Large intestine (tissue), 3 donors: ENCODE data around the gene TLK2. TPM values are rescaled to one million over a fixed set of nuclear protein-coding genes. Genes with fewer than 3 reads are reported as not detected.
"Not testable (repeated sequence)": the region's sequence is repeated elsewhere in the genome, so short reads cannot be mapped to it uniquely, and the experiment has no call there.

Experiments used
- DNase-seq, 2 donors: peaks; one replicate each; pipeline versions ENCODE4 v3.0.0 to v3.0.0-alpha.2; 2013
- H3K27ac ChIP-seq: one replicate; pipeline ENCODE4 v1.5.1; 2013; ENCODE audit warnings: low read length
- H3K27me3 ChIP-seq: 2 replicates; pipeline ENCODE4 v1.6.1; 2013; ENCODE audit warnings: low read length; ENCODE audit not compliant: control insufficient read depth, insufficient read depth
- H3K36me3 ChIP-seq: 2 replicates; pipeline ENCODE4 v1.6.1; 2013; ENCODE audit warnings: low read length; ENCODE audit not compliant: control insufficient read depth, insufficient read depth
- H3K4me1 ChIP-seq: one replicate; pipeline ENCODE4 v1.6.1; 2013; ENCODE audit warnings: low read length; ENCODE audit not compliant: control insufficient read depth, insufficient read depth
- H3K4me3 ChIP-seq: one replicate; pipeline ENCODE4 v1.5.1; 2013; ENCODE audit warnings: low read length
- H3K9me3 ChIP-seq: one replicate; pipeline ENCODE4 v1.6.1; 2013; ENCODE audit warnings: mild to moderate bottlenecking, low read depth, low read length, moderate library complexity; ENCODE audit not compliant: control insufficient read depth
- WGBS: methylation state at CpG from one replicate; pipeline ENCODE4 v1.1.5; 2013; ENCODE audit warnings: low lambda C conversion rate; ENCODE audit not compliant: insufficient coverage; 5-methylcytosine and 5-hydroxymethylcytosine counted together
- polyA plus RNA-seq: library from polyadenylated mRNA; unstranded; fragments of 120-200 nt; gene quantifications from one replicate; pipeline ENCODE4 v1.2.1, GENCODE V29; 2013

Gene TLK2
- polyA plus RNA-seq, 1 donor: 29.8 TPM

- H3K4me1 ChIP-seq: no peaks in the 10 kb centered on the region
- peaks cover 69% of the 10 kb centered on the region for H3K36me3 ChIP-seq
- peaks cover 13% of the 10 kb centered on the region for H3K9me3 ChIP-seq
- DNase-seq: no peak
- H3K27ac ChIP-seq: no peak overlapping the region
- H3K4me3 ChIP-seq: no peak overlapping the region
- WGBS: 100% methylated on average over 1 of the region's 2 CpGs
- no peaks in the 10 kb centered on the region for H3K27me3 ChIP-seq
Observed at GRCh38 chr17:62596662-62597061, 118.0 kb downstream of the TLK2 start.

GRCh38 chr17:62597150-62597549 is 118.5 kb downstream of the TLK2 start:
- no peak overlapping the region for H3K4me3 ChIP-seq
- peaks cover 72% of the 10 kb centered on the region for H3K36me3 ChIP-seq
- no peaks in the 10 kb centered on the region for H3K4me1 ChIP-seq
- H3K27ac ChIP-seq: no peak overlapping the region
- no peaks in the 10 kb centered on the region for H3K27me3 ChIP-seq
- DNase-seq: no peak
- H3K9me3 ChIP-seq: peaks cover 13% of the 10 kb centered on the region
- WGBS: no CpG with 5 or more reads among the region's 2 CpGs

GRCh38 chr17:62597920-62598319 is 119.3 kb downstream of the TLK2 start:
- DNase-seq: no peak
- Histone ChIP-seq H3K4me3 (no peak overlapping the region), H3K27me3 (no peaks in the 10 kb centered on the region), H3K9me3 (peaks cover 13% of the 10 kb centered on the region), H3K4me1 (no peaks in the 10 kb centered on the region), H3K36me3 (peaks cover 78% of the 10 kb centered on the region), H3K27ac (no peak overlapping the region)
- no CpG with 5 or more reads among the region's 2 CpGs for WGBS

GRCh38 chr17:62599964-62600657 is 121.5 kb downstream of the TLK2 start:
- H3K27ac ChIP-seq: no peak overlapping the region
- no peaks in the 10 kb centered on the region for H3K4me1 ChIP-seq
- H3K4me3 ChIP-seq: no peak overlapping the region
- H3K9me3 ChIP-seq: peaks cover 5% of the 10 kb centered on the region
- H3K36me3 ChIP-seq: peaks cover 69% of the 10 kb centered on the region
- no peak for DNase-seq
- no peaks in the 10 kb centered on the region for H3K27me3 ChIP-seq
- 60% methylated on average over 1 of the region's 6 CpGs for WGBS

- WGBS: 100% methylated on average over 1 of the region's 1 CpG
- H3K27ac ChIP-seq: no peak overlapping the region
- no peak for DNase-seq
Observed at GRCh38 chr17:62600805-62601204, 122.2 kb downstream of the TLK2 start.

GRCh38 chr17:62601471-62601870 is 122.8 kb downstream of the TLK2 start:
- Histone ChIP-seq H3K36me3 (peaks cover 65% of the 10 kb centered on the region), H3K9me3 (no peaks in the 10 kb centered on the region), H3K27ac (no peak overlapping the region), H3K4me1 (no peaks in the 10 kb centered on the region), H3K4me3 (no peak overlapping the region), H3K27me3 (no peaks in the 10 kb centered on the region)
- no CpG with 5 or more reads among the region's 2 CpGs for WGBS
- DNase-seq: no peak

More at GRCh38 chr17:62600805-62601204, 122.2 kb downstream of the TLK2 start:
- peaks cover 66% of the 10 kb centered on the region for H3K36me3 ChIP-seq
- H3K9me3 ChIP-seq: peaks cover 1% of the 10 kb centered on the region
- no peaks in the 10 kb centered on the region for H3K4me1 ChIP-seq
- H3K27me3 ChIP-seq: no peaks in the 10 kb centered on the region
- H3K4me3 ChIP-seq: no peak overlapping the region

- H3K27ac ChIP-seq, H3K9me3 ChIP-seq, H3K27me3 ChIP-seq, H3K4me1 ChIP-seq, H3K4me3 ChIP-seq, DNase-seq: not testable (repeated sequence)
- no CpG with 5 or more reads among the region's 6 CpGs for WGBS
- peaks cover 67% of the 10 kb centered on the region for H3K36me3 ChIP-seq
Observed at GRCh38 chr17:62603783-62604182, 125.2 kb downstream of the TLK2 start.

GRCh38 chr17:62605588-62605987 is 127.0 kb downstream of the TLK2 start:
- DNase-seq: no peak
- H3K4me1 ChIP-seq: no peaks in the 10 kb centered on the region
- no peaks in the 10 kb centered on the region for H3K27me3 ChIP-seq
- H3K36me3 ChIP-seq: peaks cover 67% of the 10 kb centered on the region
- H3K9me3 ChIP-seq: no peaks in the 10 kb centered on the region
- H3K4me3 ChIP-seq: no peak overlapping the region
- H3K27ac ChIP-seq: no peak overlapping the region
- no CpG with 5 or more reads among the region's 7 CpGs for WGBS

GRCh38 chr17:62611292-62611691 is 132.7 kb downstream of the TLK2 start:
- 100% methylated on average over 2 of the region's 5 CpGs for WGBS
- Histone ChIP-seq H3K36me3 (peaks cover 66% of the 10 kb centered on the region), H3K27ac (no peak overlapping the region)

GRCh38 chr17:62611728-62612127 is 133.1 kb downstream of the TLK2 start:
- peaks cover 62% of the 10 kb centered on the region for H3K36me3 ChIP-seq
- 100% methylated on average over 1 of the region's 8 CpGs for WGBS
- H3K27me3 ChIP-seq: no peaks in the 10 kb centered on the region
- H3K9me3 ChIP-seq: no peaks in the 10 kb centered on the region
- no peak overlapping the region for H3K27ac ChIP-seq
- H3K4me3 ChIP-seq: no peak overlapping the region
- DNase-seq: no peak
- no peaks in the 10 kb centered on the region for H3K4me1 ChIP-seq

More at GRCh38 chr17:62611292-62611691, 132.7 kb downstream of the TLK2 start:
- no peaks in the 10 kb centered on the region for H3K27me3 ChIP-seq
- no peak overlapping the region for H3K4me3 ChIP-seq
- H3K4me1 ChIP-seq: no peaks in the 10 kb centered on the region
- H3K9me3 ChIP-seq: no peaks in the 10 kb centered on the region
- DNase-seq: no peak

GRCh38 chr17:62612289-62612688 is 133.7 kb downstream of the TLK2 start:
- no CpG with 5 or more reads among the region's 12 CpGs for WGBS
- H3K4me1 ChIP-seq, H3K4me3 ChIP-seq, H3K27me3 ChIP-seq, DNase-seq, H3K9me3 ChIP-seq, H3K27ac ChIP-seq: not testable (repeated sequence)
- H3K36me3 ChIP-seq: peaks cover 62% of the 10 kb centered on the region
